CD4-positive, alpha-beta T cell (primary cell): ENCODE results near the gene EML3. TPM values are rescaled to one million over a fixed set of nuclear protein-coding genes. Genes with fewer than 3 reads are reported as not detected.

Experiments used
- ATAC-seq: fragments of 200-7000 bp; cut with Tn5 transposase; one replicate; pipeline ENCODE4 v1.10.0; 2022; ENCODE audit warnings: mild to moderate bottlenecking; ENCODE audit not compliant: poor library complexity
- CTCF ChIA-PET: fragments of 350-600 bp; sonication (Branson Sonifier 250); formaldehyde crosslinking; loops from one replicate; lab custom pipeline; 2021; ENCODE audit warnings: antibody characterized with exemption, inconsistent platforms; lab: Charles Lee
- POLR2A ChIA-PET: fragments of 350-600 bp; sonication (Branson Sonifier 250); formaldehyde crosslinking; loops from one replicate; lab custom pipeline; 2021; ENCODE audit warnings: antibody characterized with exemption, inconsistent platforms; lab: Charles Lee
- DNase-seq, 14 experiments: peaks; one replicate each; pipeline ENCODE4 v3.0.0-alpha.2; 2013 to 2020; ENCODE audit warnings: mixed read lengths in 2 of 14
- H3K27ac ChIP-seq, 2 donors: one replicate each; pipeline versions ENCODE4 v1.5.1 to v1.7.0; 2013; ENCODE audit warnings: low read length in 2 of 2, low read depth in 1 of 2, mild to moderate bottlenecking in 1 of 2
- H3K27me3 ChIP-seq, 2 experiments: 1 replicate in 1 of 2; 2 replicates in 1 of 2; pipeline versions ENCODE4 v1.6.1 to v1.7.0; 2013; ENCODE audit warnings: low read length in 2 of 2, control low read depth in 1 of 2, mild to moderate bottlenecking in 1 of 2, moderate library complexity in 1 of 2; ENCODE audit not compliant: insufficient read depth in 2 of 2, control insufficient read depth in 1 of 2
- H3K36me3 ChIP-seq: one replicate; pipeline ENCODE4 v1.6.1; 2013; ENCODE audit warnings: low read length, control low read depth; ENCODE audit not compliant: insufficient read depth
- H3K4me1 ChIP-seq: one replicate; pipeline ENCODE4 v1.6.1; 2013; ENCODE audit warnings: low read length, control low read depth; ENCODE audit not compliant: insufficient read depth
- H3K4me3 ChIP-seq: one replicate; pipeline ENCODE4 v1.5.1; 2013; ENCODE audit warnings: mild to moderate bottlenecking, low read length, moderate library complexity
- H3K9me3 ChIP-seq, 2 experiments: 1 replicate in 1 of 2; 2 replicates in 1 of 2; pipeline versions ENCODE4 v1.6.1 to v1.7.0; 2013; ENCODE audit warnings: low read length in 2 of 2, mild to moderate bottlenecking in 2 of 2, control low read depth in 1 of 2, moderate library complexity in 1 of 2; ENCODE audit not compliant: control insufficient read depth in 1 of 2, insufficient read depth in 1 of 2
- H3K27ac Mint-ChIP-seq: one replicate; pipeline ENCODE4 v1.8.0; 2020; ENCODE audit warnings: mixed read lengths
- H3K27me3 Mint-ChIP-seq: one replicate; pipeline ENCODE4 v1.8.0; 2021; ENCODE audit warnings: mixed read lengths
- H3K36me3 Mint-ChIP-seq: one replicate; pipeline ENCODE4 v1.8.0; 2021; ENCODE audit warnings: low read depth, mixed read lengths
- H3K4me1 Mint-ChIP-seq: one replicate; pipeline ENCODE4 v1.8.0; 2021; ENCODE audit warnings: low read depth, mixed read lengths
- H3K4me3 Mint-ChIP-seq: one replicate; pipeline ENCODE4 v1.8.0; 2020; ENCODE audit warnings: mild to moderate bottlenecking, mixed read lengths
- H3K9me3 Mint-ChIP-seq: one replicate; pipeline ENCODE4 v1.8.0; 2020; ENCODE audit warnings: mixed read lengths
- CTCF ChIP-seq: fragments of 200-600 bp; IDR thresholded peaks from one replicate; pipeline ENCODE4 v1.8.0; 2022; ENCODE audit warnings: antibody characterized with exemption, mild to moderate bottlenecking
- intact Hi-C, 2 experiments: fragments of 100-400 bp; cut with DNase I in 1 of 2; cut with micrococcal nuclease in 1 of 2; formaldehyde crosslinking; loops; one replicate each; pipeline versions ENCODE4 v1.15.1 to v1.9.0; 2023 to 2025; cut with DNase I, micrococcal nuclease
- total RNA-seq, 174 experiments: library from RNA in 2 of 174; stranded (reverse) in 2 of 174; gene quantifications; one replicate each; pipeline ENCODE4 v1.2.3 and lab custom pipeline; 2021 to 2026

EML3 gene
- total RNA-seq, 2 experiments from 2014 or later: 142 to 144 TPM

- Histone ChIP-seq H3K36me3 (peaks cover 26% of the 10 kb centered on the region), H3K27ac (peak overlapping the region; percentile 86 to 88), H3K4me1 (peaks cover 31% of the 10 kb centered on the region), H3K9me3 (no peaks in the 10 kb centered on the region), H3K4me3 (peak overlapping the region; percentile 69), H3K27me3 (no peaks in the 10 kb centered on the region)
- no peak for TF ChIP-seq CTCF
- Mint-ChIP-seq H3K4me1 (peaks cover 27% of the 10 kb centered on the region), H3K36me3 (peaks cover 61% of the 10 kb centered on the region), H3K4me3 (peak overlapping the region; percentile 86), H3K27ac (peak overlapping the region; percentile 89), H3K9me3 (no peaks in the 10 kb centered on the region), H3K27me3 (no peaks in the 10 kb centered on the region)
- no peak for ATAC-seq
- POLR2A ChIA-PET: interaction anchor here (0.6 to 6.0 kb wide), 20 partner anchors 10 to 1671 kb away, joined by 3 to 80 read pairs (median 13); partner anchors contain the start of genes C11orf98, CSKMT, EEF1G and EML3
- CTCF ChIA-PET: interaction anchor here (0.6 to 3.6 kb wide), 6 partner anchors 9 to 164 kb away, joined by 3 to 10 read pairs (median 5); partner anchors contain the start of genes ROM1 and TUT1
- DNase-seq: peak in 2 of 14 experiments; percentile 31 to 53
- intact Hi-C loops: loop anchor here (1.0 to 5.0 kb wide), 4 partner anchors 24 to 50 kb away; partner anchors contain the start of genes GANAB (in 1 of the 2), INTS5 (in 1 of the 2), LBHD1 (in 1 of the 2) and TUT1 (in 1 of the 2)
Observed at GRCh38 chr11:62622476-62623089, 10.0 kb upstream of the EML3 start.

- POLR2A ChIA-PET: interaction anchor here (0.6 to 6.0 kb wide), 23 partner anchors 8 to 1672 kb away, joined by 3 to 80 read pairs (median 10); partner anchors contain the start of genes C11orf98, CSKMT, EEF1G and EML3
- no peaks in the 10 kb centered on the region for H3K9me3 ChIP-seq
- TF ChIP-seq CTCF: no peak
- H3K36me3 ChIP-seq: peaks cover 28% of the 10 kb centered on the region
- peak within 1 kb of the TSS; percentile 95 for H3K4me3 Mint-ChIP-seq
- peaks cover 27% of the 10 kb centered on the region for H3K4me1 Mint-ChIP-seq
- peaks cover 32% of the 10 kb centered on the region for H3K4me1 ChIP-seq
- DNase-seq (peak; percentile 91 to 99 (median 95)), ATAC-seq (peak; percentile 82)
- H3K27me3 ChIP-seq: no peaks in the 10 kb centered on the region
- CTCF ChIA-PET: interaction anchor here (0.6 to 3.6 kb wide), 7 partner anchors 8 to 165 kb away, joined by 3 to 10 read pairs (median 4); partner anchors contain the start of genes C11orf98, CSKMT, LBHD1 and ROM1
- H3K4me3 ChIP-seq: peak within 1 kb of the TSS; percentile 69
- H3K9me3 Mint-ChIP-seq: no peaks in the 10 kb centered on the region
- H3K27ac ChIP-seq: peak within 1 kb of the TSS; percentile 86 to 88
- H3K36me3 Mint-ChIP-seq: peaks cover 58% of the 10 kb centered on the region
- intact Hi-C loops: loop anchor here (1.0 to 5.0 kb wide), 4 partner anchors 25 to 50 kb away; partner anchors contain the start of genes GANAB (in 1 of the 2), INTS5 (in 1 of the 2), LBHD1 (in 1 of the 2) and TUT1 (in 1 of the 2)
- H3K27me3 Mint-ChIP-seq: no peaks in the 10 kb centered on the region
- peak within 1 kb of the TSS; percentile 89 for H3K27ac Mint-ChIP-seq
Observed at GRCh38 chr11:62621567-62622470, 9.2 kb upstream of the EML3 start, which contains the start of gene B3GAT3. Gene B3GAT3 (minus strand): TSS chr11:62621986. CDS start chr11:62621947, 39 bp downstream.
